A549 treated with CORT108297 at 1 μM for 4 hours (cell line): Measurements from ENCODE around the gene DAND5. TPM values are rescaled to one million over a fixed set of nuclear protein-coding genes. Genes with fewer than 3 reads are reported as not detected.

Experiments
- total RNA-seq: library from RNA; stranded (reverse); fragments of 200-300 nt; extraction: Qiagen RNA extraction; gene quantifications from 5 replicates; pipeline ENCODE4 v1.2.3, GENCODE V29; 2022

Gene DAND5, protein sequence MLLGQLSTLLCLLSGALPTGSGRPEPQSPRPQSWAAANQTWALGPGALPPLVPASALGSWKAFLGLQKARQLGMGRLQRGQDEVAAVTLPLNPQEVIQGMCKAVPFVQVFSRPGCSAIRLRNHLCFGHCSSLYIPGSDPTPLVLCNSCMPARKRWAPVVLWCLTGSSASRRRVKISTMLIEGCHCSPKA
- 0.03 to 0.08 TPM (median 0.06 TPM) in 5 replicates for total RNA-seq

DNA sequence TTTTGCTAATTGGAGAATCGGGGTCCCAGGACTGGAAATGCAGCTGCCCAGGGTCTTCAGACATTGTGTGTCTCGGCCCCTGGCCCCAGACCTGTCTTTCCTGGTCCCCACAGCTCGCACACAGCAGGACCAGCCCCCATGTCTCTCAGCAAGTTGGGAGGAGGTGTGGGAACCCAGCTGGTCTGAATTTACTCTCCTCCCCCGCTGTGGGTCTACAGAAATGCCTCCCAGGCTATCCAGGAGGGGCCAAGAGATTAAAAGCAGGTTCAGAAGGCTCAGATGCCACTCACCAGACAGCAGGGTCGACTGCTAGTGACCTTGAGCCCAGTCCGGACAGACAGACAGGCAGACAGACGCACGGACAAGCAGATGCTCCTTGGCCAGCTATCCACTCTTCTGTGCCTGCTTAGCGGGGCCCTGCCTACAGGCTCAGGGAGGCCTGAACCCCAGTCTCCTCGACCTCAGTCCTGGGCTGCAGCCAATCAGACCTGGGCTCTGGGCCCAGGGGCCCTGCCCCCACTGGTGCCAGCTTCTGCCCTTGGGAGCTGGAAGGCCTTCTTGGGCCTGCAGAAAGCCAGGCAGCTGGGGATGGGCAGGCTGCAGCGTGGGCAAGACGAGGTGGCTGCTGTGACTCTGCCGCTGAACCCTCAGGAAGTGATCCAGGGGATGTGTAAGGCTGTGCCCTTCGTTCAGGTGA, at the start of gene DAND5:
DAND5 (plus strand) TSS at position 285 of the 697 bp plus-strand sequence; CDS start at position 370, 85 bp downstream.

DNA sequence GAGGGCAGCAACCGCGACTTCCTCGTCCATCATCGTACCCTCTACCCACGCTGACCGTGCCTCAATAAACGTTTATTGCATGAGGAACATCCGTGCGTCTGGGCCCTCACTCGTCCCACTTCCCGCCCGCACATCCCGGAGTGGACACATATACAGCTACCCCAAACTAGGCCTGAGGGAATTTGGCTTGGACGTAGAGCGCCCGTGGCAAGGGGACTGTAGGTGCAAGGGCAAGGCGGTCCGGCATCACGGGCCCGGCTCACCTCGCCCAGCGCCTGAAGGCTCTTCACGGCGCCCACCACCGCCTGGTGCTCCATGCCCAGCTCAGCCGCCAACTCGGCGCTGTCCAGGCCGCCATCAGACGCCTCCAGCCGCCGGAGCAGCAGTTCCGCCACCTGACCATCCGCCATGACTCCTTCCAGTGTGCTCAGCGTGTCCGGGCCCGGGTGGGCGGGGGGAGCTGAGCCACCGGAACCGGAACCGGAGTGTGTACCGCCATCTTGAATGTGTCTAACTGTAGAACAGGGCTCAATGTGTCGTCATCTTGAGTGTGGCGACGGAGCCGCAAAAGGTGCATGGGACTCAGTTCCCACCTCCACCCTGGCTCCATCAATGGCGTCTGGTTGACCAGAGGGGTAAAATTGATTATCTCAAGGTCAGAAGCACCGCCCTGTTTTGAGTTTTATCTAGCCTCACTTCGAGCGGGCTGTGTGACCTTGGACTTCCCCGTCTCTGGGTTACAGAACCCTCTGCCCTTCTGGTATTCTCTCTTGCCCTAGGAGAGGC, 35.9 kb upstream of the DAND5 start, which contains the start of gene FARSA:
FARSA (minus strand) TSS at position 425 of the 786 bp plus-strand sequence; CDS start at position 410, 15 bp downstream.

DNA sequence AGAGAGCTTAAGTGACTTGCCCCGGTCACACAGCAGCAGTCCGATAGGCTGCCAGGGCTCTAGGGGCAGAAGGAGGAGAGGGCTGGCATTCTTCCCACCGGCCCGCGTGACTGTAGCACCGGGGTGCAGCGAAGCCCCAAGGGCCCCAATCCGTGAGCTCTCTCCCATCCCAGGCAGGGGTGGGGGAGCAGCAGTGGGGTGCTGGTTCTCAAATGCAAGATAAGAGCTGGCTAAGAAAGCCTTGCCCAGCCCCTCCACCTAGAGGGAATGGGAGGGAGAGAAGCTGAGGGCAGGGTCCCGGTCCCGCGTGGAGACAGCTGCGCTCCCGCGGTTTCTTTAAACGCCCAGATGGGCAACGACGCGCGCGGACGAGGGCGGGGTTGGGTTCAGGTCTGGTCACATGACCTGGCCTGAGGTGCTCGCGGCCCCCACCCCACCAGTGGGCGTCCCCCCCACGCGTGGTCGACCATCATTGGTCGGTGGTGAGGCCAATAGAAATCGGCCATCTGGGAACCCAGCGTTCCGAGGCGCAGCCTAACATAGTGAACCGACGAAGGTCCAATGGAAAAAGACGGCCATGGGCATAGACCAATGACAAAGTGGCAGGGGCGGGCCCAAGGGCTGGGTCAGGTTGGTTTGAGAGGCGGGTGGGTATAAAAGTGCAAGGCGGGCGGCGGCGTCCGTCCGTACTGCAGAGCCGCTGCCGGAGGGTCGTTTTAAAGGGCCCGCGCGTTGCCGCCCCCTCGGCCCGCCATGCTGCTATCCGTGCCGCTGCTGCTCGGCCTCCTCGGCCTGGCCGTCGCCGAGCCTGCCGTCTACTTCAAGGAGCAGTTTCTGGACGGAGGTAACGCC, 31.2 kb upstream of the DAND5 start, which contains the start of gene CALR:
CALR (plus strand) TSS at position 683 of the 852 bp plus-strand sequence; CDS start at position 754, 71 bp downstream.

GRCh38 chr19:12945479-12946091, 23.8 kb upstream of the DAND5 start, which contains the start of gene RAD23A:
RAD23A (plus strand) TSS chr19:12945862; CDS start chr19:12945949, 87 bp downstream.

DNA sequence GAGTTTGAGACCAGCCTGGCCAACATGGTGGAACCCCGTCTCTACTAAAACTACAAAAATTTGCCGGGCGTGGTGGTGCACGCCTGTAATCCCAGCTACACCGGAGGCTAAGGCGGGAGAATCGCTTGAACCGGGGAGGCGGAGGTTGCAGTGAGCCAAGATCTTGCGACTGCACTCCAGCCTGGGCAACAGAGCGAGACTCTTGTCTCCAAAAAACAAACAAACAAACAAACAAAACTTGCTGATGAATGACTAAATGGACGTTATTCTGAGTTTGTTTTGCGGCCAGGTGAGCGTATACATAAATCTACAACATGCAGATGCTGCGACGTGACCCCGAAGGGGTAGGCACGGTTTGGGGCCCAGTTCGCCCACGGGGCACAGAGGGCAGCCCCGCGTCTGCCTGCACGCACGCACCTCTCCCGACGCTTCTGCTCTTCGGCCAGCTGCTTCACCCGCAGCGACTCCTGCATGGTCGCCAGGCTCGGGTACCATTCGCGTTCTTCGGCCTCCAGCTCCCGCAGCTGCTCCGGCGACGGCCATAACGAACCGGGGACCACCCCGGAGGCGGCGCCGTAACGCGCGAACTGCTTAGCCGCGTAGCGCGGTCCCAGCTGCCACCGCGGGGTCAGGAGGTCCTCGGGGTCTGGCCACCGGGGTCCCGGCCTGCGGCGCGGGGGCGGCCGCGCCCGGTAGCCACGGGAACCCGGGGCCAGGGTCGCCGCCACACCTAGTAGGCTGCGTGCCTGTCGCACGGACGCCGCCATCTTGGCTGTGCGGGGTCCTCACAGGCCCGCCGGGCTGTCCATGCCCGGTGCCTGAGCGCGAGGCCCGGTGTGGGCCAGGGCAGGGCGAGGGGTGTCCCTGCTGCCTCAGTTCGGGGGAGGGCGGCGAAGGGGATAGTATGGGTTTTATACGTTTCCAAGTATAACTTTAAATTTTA, 12.7 kb upstream of the DAND5 start, which contains the start of gene GADD45GIP1:
GADD45GIP1 (minus strand) TSS at position 778 of the 943 bp plus-strand sequence; CDS start at position 767, 11 bp downstream.

DNA sequence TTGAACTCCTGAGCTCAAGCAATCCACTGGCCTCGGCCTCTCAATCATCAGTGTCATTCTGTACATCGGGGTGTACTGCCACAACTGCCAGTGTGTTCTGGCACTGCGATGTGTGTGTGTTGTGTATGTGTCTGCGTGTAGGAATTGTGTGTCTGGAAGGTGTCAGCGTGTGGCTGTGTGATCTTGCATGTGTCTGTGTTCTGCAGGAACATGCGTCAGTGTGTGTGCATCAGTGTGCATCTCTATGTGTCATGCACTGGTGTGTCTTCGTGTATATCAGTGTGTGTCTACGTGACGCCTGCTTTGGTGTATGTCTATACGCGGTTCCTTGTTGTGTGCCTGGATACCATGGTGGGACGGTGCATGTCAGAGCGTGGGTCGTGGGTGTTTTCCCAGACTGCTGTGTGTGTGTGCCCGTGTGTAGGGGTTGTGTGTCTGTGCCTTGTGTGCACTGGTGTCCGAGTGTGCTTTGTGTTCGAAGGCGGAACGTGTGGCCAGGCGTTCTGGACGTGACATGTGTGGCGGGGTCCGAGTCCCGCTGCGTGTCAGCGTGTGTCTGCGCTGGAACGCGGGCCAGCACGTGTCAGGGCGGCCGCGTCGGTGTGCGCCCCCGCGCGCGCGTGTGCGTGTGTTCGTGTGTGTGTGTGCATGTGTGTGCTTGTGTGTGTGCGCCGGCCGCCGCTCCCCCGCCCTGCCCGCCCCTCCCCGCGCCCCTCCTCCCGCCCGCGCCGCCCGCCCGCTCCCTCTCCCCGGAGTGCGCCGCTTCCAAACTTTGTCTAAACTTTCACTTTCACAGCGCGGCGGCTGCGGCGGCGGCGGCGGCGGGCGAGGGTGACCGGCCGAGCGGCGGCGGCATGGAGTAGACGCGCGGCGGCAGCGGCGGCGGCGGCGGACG, 25.6 kb downstream of the DAND5 start, which contains the start of gene NFIX:
NFIX (plus strand) TSS at position 775 of the 895 bp plus-strand sequence. CDS start 363 bp downstream, outside the sequence.

Other genes with a start within 250 kb of the DAND5 start
- gene TNPO2, start 245.6 kb upstream of the DAND5 start, total RNA-seq: 25.5 to 39.5 TPM (median 35.3 TPM) in 5 replicates
- 160 to 199 TPM (median 197 TPM) in 5 replicates for gene TRIR, start 234.9 kb upstream of the DAND5 start, total RNA-seq
- gene GET3, start 232.1 kb upstream of the DAND5 start, total RNA-seq: 67.6 to 102 TPM (median 95.8 TPM) in 5 replicates
- 0.24 to 0.35 TPM (median 0.28 TPM) in 4 of 5 replicates, not detected in the other for gene BEST2, start 217.8 kb upstream of the DAND5 start, total RNA-seq
- 9.8 to 12.4 TPM (median 10.8 TPM) in 5 replicates for gene HOOK2, start 194.0 kb upstream of the DAND5 start, total RNA-seq
- gene JUNB, start 178.1 kb upstream of the DAND5 start, total RNA-seq: 97.7 to 170 TPM (median 137 TPM) in 5 replicates
- 0.18 to 1.1 TPM (median 0.80 TPM) in 5 replicates for gene PRDX2, start 167.8 kb upstream of the DAND5 start, total RNA-seq
- gene THSD8, start 167.5 kb upstream of the DAND5 start, total RNA-seq: 6.2 to 15.8 TPM (median 9.6 TPM) in 4 of 5 replicates, not detected in the other
- 37.6 to 51.5 TPM (median 48.6 TPM) in 5 replicates for gene RNASEH2A, start 163.0 kb upstream of the DAND5 start, total RNA-seq
- gene RTBDN, start 135.0 kb upstream of the DAND5 start, total RNA-seq: 0.10 to 0.27 TPM (median 0.14 TPM) in 4 of 5 replicates, not detected in the other
- 1.5 to 2.0 TPM (median 1.9 TPM) in 5 replicates for gene MAST1, start 131.1 kb upstream of the DAND5 start, total RNA-seq
- 27.2 to 33.8 TPM (median 32.3 TPM) in 5 replicates for gene DNASE2, start 88.1 kb upstream of the DAND5 start, total RNA-seq
- 0.05 to 0.09 TPM (median 0.06 TPM) in 3 of 5 replicates, not detected in the others for gene KLF1, start 82.4 kb upstream of the DAND5 start, total RNA-seq
- gene GCDH, start 78.4 kb upstream of the DAND5 start, total RNA-seq: 8.8 to 10.0 TPM (median 9.4 TPM) in 5 replicates
- gene SYCE2, start 50.3 kb upstream of the DAND5 start, total RNA-seq: 0.28 to 0.70 TPM (median 0.38 TPM) in 5 replicates
- 75.2 to 82.8 TPM (median 78.2 TPM) in 5 replicates for gene FARSA, start 35.9 kb upstream of the DAND5 start, total RNA-seq
- 507 to 554 TPM (median 516 TPM) in 5 replicates for gene CALR, start 31.0 kb upstream of the DAND5 start, total RNA-seq
- gene RAD23A, start 23.7 kb upstream of the DAND5 start, total RNA-seq: 70.7 to 86.3 TPM (median 80.4 TPM) in 5 replicates
- gene GADD45GIP1, start 12.4 kb upstream of the DAND5 start, total RNA-seq: 30.1 to 58.7 TPM (median 54.9 TPM) in 5 replicates
- gene NFIX, start 25.9 kb downstream of the DAND5 start, total RNA-seq: 3.3 to 5.1 TPM (median 4.6 TPM) in 5 replicates
- 0.61 to 1.0 TPM (median 0.85 TPM) in 5 replicates for gene LYL1, start 133.3 kb downstream of the DAND5 start, total RNA-seq
- gene TRMT1, start 147.2 kb downstream of the DAND5 start, total RNA-seq: 38.1 to 45.9 TPM (median 40.7 TPM) in 5 replicates
- gene NACC1, start 148.7 kb downstream of the DAND5 start, total RNA-seq: 31.3 to 44.9 TPM (median 41.3 TPM) in 5 replicates
- gene STX10, start 180.8 kb downstream of the DAND5 start, total RNA-seq: 44.6 to 61.5 TPM (median 57.6 TPM) in 5 replicates
- gene IER2, start 180.8 kb downstream of the DAND5 start, total RNA-seq: 52.6 to 79.7 TPM (median 65.9 TPM) in 5 replicates